HG02678 (cell line): Measurements from ENCODE around the gene EFCAB5.
"Not testable (repeated sequence)": the region's sequence is repeated elsewhere in the genome, so short reads cannot be mapped to it uniquely, and the experiment has no call there.

ENCODE experiments used
- ATAC-seq: cut with Tn5 transposase; IDR thresholded peaks from one replicate; pipeline ENCODE4 v1.9.1; 2021; ENCODE audit warnings: mild to moderate bottlenecking, moderate library complexity; ENCODE audit not compliant: unreplicated experiment

EFCAB5 gene

GRCh38 chr17:30000755-30001257 lies 59.4 kb downstream of the EFCAB5 start:
- ATAC-seq: no peak

DNA sequence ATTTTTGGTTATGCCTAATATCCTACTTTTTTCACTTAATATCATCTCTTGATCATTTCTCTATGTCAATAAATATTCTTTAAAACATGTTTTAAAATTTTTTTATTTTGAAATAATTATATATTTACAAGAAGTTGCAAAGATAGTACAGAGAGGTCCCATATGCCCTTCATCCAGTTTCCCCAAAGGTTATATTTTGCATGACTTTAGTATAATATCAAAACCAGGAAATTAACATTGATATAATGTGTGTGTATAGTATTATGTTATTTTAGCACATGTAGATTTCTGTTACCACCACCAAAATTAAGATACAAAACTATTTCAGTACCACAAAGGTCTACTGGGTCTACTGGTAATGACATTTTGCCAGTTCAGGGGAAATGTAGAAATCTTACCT lies 60.7 kb downstream of the EFCAB5 start:
- no peak for ATAC-seq

DNA sequence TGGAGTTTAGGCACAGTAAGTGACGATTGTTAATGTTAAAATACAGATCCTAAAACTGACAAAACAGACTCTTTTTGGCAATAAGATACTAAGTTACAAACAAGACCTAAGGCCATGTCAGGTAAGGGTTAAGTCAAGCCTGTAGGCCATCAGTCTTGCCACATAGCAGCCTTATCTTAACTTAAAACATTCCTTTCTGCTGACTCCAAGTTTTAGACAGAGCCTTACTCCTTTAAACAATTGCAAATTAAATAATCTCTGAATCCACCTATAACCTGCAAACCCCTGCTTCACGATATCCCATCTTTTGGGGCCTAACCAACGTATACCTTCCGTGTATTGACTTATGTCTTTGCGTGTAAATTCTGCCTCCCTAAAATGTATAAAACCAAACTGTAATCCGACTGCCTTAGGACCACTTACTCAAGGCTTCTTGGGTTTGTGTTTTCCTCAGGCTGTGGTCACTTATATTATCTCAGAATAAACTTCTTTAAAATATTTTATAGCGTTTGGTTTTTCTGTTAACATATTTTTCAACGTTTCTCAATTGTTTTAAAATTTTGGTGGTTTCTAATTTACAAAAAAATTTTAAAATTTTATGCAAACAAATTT lies 64.4 kb downstream of the EFCAB5 start:
- ATAC-seq: no peak

- ATAC-seq: not testable (repeated sequence)
These were observed 70.5 kb downstream of the EFCAB5 start for GRCh38 chr17:30011934-30012333.

DNA sequence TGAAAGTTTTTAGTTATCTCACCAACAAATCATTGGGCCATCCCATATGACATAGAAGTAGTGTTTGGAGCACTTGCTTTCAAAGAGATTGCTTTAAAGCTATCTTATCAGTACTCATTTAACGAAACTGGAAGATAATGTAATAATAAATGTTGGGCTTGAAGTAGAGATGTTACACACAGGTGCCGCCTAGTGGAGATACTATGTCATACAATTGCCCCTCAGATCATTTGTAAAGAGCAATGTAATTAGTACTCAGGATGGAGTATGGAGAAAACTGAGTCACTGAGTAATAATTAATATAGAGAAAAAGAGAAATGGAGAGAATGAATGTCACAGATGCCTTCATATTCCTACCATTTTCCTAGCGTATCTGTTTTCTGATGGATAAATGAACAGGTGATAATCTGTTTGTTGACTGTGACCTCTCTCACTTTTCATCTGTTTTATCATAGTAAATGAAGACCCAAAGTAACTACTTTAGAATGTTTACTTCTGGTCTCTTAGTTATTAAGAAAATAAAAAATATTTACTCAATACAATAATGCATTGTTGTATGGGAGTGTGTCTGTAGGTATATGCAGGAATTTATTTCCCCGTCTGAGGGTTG lies 80.4 kb downstream of the EFCAB5 start:
- no peak for ATAC-seq

DNA sequence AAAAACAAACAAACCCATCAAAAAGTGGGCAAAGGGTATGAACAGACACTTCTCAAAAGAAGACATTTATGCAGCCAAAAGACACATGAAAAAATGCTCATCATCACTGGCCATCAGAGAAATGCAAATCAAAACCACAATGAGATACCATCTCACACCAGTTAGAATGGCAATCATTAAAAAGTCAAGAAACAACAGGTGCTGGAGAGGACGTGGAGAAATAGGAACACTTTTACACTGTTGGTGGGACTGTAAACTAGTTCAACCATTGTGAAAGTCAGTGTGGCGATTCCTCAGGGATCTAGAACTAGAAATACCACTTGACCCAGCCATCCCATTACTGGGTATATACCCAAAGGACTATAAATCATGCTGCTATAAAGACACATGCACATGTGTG lies 83.9 kb downstream of the EFCAB5 start:
- not testable (repeated sequence) for ATAC-seq

GRCh38 chr17:30027676-30028075 lies 86.2 kb downstream of the EFCAB5 start:
- no peak for ATAC-seq

DNA sequence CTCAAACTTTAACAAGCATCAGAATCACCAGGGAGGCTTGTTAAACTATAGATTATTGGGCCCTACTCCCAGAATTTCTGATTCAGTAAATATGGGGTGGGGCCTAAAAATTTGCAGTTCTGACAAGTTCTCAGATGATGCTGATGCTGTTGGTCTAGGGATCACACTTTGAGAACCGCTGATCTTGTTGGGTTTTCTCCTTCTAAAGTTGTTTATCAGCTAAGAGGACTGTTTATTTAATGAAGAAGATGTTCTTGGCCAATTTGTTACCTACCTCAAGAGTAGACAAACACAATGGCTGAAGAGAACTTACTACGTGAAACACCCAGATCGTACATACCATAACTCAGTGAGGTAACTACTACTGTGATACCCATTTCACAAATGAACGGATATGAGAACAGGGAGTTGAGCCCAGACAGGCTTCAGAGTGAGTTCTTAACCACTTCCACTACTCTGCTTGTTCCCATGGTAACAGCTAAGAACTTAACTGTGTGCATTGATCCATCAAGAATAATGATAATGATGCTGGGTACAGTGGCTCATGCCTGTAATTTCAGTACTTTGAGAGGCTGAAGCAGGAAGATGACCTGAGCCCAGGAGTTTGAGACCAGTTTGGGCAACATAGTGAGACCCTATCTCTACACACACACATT lies 89.9 kb downstream of the EFCAB5 start:
- no peak for ATAC-seq

DNA sequence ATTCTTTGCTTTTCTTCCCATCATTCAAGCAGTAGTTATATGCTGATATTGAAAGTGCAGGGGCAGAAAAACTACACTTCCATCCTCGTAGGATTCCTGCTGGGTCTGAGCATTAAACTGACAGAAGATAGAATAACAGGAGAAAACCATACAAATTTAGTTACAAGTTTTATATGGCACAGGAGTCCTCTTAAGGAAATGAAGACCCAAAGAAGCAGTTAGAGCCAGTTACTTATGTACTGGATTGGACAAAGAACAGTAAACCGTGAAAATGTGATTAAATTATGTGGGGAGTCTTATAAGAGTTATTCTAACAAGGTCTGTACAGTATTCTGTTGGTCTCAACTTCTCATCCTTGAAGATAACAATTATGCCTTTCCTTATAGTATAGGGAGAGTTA lies 93.9 kb downstream of the EFCAB5 start:
- ATAC-seq: no peak

- not testable (repeated sequence) for ATAC-seq
These were observed 99.5 kb downstream of the EFCAB5 start for GRCh38 chr17:30040719-30041518.

DNA sequence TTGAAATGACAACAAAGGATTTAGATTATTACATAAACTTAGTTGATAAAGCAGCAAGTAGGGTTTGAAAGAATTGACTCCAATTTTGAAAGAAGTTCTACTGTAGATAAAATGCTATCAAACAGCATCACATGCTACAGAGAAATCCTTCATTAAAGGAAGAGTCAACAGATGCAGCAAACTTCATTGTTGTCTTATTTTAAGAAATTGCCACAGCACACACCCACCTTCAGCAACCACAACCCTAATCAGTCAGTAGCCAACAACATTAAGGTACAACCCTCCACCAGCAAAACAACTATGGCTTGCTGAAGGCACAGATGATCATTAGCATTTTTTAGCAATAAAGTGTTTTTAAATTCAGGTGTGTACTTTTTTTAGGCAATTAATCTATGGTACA lies 100.1 kb downstream of the EFCAB5 start:
- ATAC-seq: no peak

- no peak for ATAC-seq
These were observed 120.9 kb downstream of the EFCAB5 start for GRCh38 chr17:30062372-30062771.

GRCh38 chr17:30064738-30065137 lies 123.3 kb downstream of the EFCAB5 start:
- no peak for ATAC-seq

DNA sequence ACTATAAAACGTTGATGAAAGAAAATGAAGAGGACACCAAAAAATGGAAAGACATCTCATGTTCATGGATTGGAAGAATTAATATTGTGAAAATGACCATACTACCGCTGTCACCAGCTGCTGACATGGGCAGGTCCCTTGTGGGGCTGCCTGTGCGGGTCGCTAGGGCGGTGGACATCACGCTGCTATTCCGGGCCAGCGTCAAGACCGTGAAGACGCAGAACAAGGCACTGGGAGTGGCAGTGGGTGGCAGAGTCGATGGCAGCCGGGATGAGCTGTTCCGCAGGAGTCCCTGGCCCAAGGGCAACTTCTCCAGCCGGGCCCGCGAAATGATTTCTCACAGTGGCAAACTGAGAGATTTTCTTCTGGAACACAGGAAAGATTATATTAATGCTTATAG lies 127.0 kb downstream of the EFCAB5 start:
- no peak for ATAC-seq

- ATAC-seq: no peak
These were observed 132.8 kb downstream of the EFCAB5 start for GRCh38 chr17:30074254-30074653.

GRCh38 chr17:30074730-30075129 lies 133.3 kb downstream of the EFCAB5 start:
- ATAC-seq: no peak

- ATAC-seq: no peak
These were observed 141.3 kb downstream of the EFCAB5 start for GRCh38 chr17:30082773-30083172.

DNA sequence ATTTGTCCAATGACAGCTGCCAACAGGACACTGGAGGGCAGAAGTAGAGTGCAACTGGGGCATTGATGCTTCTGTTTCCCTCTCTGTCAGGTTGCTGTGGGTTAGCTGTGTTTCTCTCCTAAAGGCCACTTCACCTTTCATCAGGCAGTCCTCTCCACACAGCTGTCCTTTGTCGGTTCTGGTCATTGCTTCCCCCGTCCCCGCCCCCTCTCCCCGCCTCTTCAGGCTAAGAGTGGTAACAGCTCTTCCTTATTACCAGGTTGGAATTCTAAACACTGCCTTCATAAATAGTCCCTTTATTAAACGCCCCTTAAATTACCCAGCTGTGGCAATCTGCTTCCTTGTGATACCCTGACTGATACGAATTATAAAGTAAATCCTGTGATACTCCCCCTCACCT lies 143.4 kb downstream of the EFCAB5 start:
- ATAC-seq: no peak

DNA sequence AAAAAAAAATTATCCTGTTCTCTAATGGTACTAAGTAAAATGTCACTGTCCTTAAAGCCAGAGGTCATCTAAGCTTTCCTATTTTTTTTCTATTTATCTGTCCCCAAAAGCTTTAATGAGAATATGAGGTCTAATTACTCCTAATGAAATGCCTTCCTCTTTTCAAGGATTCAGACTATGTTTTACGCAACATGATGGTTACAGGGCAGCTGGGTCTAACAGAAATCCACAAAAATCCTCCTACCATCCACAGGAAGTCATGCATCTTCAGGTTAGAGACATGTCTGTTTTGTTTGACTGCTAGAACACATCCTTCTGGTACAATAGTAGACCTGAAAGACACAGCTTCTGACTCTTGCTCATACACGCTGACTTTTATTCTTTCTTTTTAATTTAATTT lies 145.5 kb downstream of the EFCAB5 start:
- no peak for ATAC-seq

GRCh38 chr17:30087431-30087830 lies 146.0 kb downstream of the EFCAB5 start:
- not testable (repeated sequence) for ATAC-seq

GRCh38 chr17:30091121-30091670 lies 149.8 kb downstream of the EFCAB5 start:
- no peak for ATAC-seq
